HG02588 (cell line): ENCODE measurements around the gene PTPRM.

Source experiments
- ATAC-seq: cut with Tn5 transposase; IDR thresholded peaks from one replicate; pipeline ENCODE4 v1.9.1; 2021; ENCODE audit warnings: mild to moderate bottlenecking, moderate library complexity; ENCODE audit not compliant: unreplicated experiment

The PTPRM gene

DNA sequence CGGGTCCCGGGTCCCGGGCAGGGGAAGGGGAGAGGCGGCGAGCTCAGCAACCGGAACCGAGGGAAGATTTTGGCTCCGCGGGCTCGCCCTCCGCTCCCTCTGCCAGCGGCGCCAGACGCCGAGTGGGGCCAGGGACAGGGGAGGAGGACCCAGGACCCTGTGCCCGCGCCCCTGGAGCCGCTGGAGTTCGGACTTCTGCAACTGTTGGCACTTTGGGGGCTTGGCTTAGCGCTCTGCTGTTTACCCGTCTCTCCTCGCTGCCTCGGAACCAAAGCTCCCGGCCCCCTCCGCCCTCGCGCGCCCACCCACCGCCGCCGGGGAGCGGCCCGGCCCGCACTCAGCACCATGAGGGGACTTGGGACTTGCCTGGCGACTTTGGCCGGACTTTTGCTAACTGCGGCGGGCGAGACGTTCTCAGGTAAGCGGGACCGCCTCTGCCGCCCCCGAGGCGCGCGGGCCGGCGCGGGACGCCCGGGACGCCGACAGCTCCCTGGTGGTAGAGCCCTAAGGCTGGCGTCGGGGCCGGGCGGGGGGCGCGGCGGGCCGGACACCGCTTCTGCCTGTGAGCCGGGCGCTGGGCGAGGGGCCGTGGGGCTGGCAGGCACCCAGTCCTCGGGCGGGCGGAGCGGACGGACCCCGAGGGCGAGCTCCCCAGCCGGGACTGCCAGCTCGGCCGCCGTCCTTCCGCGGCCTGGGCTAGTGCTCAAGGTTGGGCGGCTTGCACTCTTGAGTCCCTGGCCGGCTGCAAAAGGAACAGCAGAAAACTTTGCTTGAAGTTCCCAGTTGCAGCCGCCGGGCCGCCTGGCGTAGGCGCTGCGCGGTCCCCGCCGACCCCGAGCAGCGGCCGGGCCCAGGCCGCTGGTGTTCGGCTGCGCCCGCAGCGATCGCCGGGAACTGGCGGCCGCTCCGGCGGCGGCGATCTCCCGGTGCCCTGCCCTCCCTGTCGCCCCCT, 634 bp downstream of the PTPRM start:
- ATAC-seq = peak; percentile 10

DNA sequence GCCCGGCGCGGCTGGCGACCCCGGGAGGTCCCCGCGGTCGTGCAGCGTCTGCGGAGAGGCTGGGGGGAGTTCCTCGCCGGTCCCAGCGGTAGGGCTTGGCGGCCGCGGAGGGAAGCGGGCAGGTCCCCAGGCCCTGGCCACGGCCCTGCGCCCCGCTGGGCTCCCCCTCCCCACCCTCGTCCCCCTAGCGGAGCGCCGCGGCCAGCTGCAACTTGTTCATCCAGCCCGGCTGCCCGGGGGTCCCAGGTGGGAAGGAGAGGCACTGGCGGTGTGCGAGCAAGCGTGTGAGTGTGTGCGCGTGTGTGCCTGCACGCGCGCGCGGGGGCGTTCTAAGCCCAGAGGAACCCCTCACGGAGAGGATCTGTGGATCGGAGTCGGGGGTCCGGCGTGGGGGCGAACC, 1.3 kb downstream of the PTPRM start:
- no peak for ATAC-seq

DNA sequence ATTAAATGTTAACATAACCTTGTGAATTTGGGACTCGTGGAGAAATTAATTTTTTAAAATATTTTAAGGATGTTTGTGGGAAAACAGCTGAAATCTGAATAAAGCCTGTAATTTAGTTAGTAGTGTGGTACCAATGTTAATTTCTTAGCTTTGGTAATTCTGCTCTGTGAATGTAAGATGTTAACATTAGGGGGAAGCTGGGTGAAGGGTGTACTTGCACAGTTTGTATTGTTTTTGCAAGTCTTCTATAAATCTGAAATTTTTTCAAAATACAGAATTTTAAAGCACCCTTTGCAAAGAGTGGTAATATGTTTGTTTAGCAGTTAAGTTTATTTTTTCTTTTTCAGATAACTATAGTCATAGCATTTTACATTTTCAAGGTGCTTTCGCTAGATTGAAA, 4.5 kb downstream of the PTPRM start:
- ATAC-seq = no peak

DNA sequence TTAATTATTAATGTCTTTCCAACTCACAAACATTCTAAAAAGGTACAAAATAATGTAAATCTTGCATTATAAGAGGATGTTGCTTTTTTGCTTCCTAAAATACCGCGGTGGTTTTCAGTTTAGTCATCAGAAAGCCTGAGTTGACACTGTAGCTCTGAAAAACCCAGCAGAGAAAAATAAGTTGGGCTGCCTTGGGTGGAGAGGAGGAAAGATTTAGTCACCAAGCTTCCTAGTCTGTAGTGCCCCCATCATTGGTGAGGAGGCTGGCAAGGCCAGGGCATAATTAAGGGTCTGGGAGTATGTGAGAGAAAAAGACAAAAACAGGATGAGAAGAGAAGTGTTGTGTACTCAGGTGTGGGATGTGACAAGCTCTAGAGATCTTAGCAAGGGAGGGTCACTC, 5.7 kb downstream of the PTPRM start:
- no peak for ATAC-seq

DNA sequence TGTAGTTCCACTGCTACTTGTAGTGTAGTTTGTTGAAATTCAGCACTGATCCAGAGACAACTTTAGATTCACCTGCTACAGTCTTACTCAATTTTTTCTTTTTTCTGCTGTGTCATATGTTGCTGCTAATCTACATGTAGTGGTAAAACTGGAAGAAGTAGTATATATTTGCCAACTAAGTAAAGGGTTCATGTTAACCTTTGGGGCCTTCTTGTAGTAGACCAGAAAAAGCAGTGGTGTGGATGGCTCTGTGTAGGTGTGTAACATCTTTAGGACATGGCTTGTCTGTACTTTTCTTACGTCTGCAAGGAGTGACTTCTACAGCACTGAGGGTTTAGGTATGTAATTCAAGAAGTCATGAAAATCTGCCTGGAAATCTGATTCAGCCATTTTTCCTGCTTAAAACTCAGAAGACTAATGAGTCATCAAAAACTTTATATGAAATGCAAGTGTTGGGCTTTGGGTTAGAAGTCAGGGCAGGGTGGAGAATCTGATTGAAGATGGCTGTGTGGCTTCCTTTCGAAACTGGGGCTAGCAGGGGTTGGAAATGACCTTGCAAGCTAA, 8.4 kb downstream of the PTPRM start:
- ATAC-seq = no peak

DNA sequence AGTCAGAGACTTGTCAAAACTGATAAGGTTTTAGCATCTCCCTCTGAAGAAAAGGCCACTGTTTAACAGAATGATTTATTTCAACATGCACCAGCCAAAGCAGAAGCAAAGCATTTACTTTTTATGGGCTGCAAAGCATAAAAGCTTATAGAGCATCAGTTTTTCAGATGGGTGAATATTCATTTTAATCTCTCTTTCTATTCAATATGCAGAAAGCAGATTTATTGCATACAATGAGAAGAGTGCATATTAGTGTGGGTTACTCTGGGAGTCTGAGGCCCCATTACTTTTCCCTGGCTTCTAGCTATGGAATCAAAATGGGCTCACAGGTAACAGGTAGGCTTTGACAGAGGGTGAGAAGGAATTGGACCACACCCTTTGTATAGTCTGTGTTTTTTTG, 9.0 kb downstream of the PTPRM start:
- ATAC-seq = no peak

DNA sequence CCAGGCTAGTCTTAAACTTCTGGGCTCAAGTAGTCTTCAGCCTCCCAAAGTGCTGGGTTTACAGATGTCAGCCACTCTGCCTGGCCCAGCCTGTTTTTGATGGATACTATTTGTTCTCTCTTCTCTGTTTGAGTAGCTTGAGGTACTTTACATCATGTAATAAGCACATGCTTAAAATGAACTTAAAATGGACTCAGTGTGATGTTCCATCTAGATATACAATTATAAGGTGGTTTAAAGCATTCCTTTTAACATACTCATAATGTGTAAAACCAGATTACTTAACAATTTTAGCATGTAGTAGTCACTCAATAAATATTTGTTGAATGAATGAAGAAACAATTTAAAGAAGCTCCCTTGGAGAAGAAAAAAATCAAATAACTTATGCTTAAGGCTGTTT, 9.6 kb downstream of the PTPRM start:
- ATAC-seq = no peak

DNA sequence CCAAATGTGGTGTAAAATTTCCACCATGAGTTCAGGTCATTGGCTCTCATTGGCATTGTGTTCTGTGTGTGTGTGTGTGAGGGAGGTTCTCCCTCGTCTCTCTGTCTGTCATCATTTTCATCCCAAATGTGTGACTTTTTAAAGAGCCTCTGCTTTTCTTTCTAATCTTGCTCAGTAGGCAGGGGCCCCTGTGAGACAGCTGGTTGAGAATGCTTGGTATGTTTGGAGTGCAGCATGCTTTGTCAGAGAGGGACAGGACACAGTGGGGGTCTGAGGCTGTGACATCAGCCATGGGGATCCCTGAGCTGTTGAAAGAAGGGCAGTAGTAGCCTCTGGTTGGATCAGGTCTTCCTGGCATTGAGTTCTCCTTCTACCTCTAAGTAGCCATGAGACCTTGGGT, 10.6 kb downstream of the PTPRM start:
- no peak for ATAC-seq

DNA sequence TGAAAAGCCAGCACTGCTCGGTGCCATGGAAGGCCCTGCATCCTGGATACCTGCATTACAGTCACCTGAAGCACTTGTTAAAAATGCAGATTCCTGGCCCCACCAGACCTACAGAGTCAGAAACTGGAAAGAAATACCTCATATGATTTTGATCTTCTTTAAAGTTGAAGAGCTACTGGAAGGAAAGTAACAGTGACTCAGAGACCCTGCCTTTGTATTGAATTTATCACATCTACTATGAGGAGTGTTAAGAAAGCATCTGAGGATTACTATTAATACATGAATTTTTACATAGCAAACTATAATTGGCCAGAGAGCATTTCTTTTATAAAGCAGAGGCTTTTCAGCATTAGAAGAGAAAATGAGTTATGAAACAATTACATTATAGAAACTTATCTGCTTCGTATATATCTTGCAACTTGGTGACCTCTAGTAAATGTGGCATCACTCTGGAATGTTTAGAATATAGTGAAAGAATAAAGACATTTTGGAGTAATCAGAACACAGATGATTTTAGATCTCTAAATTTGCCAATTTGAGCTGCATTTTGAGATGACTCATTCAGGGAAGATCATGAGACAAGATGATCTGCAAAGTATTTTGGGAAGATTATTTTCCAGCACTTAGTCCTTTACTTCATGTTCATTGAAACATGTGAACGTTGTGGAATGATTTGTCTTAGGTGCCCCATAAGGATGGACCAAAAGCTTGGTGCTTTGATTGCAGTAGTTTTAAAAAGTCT, 12.2 kb downstream of the PTPRM start:
- ATAC-seq = no peak

DNA sequence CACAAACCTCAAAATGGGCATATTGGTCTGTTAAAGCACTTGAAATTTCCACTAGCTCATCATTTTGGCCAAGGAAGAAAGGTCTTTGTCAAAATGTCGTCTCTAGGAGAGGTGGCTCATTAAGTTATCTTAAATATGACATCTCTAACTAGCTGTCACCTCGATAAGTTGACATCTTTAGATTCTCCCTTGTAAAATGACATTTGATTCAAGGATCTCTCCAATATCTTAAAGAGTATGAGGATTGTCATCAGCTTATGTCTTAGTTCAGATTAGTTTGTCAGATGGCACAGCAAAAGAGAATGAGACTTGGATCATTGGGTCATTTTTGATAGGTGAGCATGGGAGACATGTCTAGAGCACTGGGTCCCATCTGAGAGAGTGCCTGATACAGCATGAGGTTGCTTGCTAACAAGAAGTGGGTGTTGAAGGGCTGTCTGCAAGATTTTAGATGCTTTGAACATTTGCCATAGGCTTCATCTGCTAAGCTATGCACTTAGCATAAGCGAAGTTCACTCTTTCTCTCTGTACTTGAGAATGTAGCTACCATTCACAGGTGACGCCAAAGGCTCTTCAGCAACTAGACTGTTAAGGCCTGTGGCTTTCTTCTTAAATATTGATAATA, 12.9 kb downstream of the PTPRM start:
- ATAC-seq = no peak

DNA sequence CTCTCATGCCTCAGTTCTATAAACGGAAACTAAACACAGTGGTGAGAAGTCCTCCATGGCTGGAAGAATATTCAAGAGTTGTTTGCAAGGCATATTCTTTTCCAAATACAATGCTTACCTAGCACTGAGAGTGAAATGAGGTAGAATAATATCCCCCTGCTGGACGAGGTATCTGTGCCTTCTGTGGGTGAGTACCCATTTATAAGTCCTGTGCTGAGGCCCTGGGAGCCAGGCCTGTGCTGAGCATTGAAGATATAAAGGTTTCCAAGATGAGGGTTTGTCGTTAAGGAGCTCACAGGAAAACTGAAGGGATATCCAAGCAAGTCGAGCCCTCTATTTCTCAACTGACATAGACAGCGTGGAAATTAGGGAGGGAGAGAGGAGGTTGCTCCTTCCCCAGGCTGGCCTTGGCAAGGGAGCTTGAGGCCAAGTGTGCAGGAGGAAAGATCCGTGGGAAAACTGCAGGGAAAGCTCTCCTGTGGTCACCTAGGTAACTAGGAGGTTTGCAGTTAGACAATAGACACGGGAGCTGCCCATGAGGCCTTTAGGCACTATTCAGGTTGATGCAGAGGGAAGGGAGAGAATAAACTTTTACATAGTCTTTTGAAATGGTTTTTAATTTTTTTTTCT, 17.6 kb downstream of the PTPRM start:
- no peak for ATAC-seq

DNA sequence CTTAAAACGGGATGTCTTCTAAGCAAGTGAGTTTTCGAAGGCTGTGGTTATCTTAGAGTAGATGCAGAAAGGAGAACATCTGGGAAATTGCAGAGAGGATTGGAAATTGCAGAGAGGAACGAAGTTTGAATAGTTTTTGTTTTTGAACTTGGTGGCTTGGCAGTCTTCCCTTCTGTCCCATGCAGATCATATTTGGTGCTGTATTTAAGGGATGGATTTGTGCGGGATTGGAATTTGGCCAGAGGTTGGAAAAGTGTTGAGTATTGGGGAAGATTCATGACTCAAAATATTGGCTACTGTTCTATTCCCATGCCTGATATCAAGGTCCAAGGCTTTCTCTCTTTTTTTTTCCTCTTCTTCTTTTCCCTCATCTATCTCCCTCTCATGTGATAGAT, 18.2 kb downstream of the PTPRM start:
- no peak for ATAC-seq

DNA sequence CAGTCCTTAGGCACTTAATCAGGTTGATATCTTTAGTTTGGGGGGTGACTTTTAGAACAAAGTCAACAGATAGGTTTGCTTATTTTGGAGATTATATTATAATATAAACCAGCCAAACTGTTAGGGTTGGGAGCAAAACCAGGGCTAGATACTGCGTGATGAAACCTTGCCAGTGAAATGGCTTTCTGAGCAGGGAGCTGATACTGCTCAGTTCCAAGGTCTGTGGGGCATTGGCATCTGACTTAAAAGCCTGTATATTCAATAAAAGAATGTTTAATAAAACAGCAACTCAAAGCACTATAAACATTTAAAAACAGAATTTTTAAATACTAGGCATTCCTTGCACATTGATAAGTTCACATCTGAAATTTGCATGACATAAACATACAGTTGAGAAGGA, 19.3 kb downstream of the PTPRM start:
- ATAC-seq = no peak

DNA sequence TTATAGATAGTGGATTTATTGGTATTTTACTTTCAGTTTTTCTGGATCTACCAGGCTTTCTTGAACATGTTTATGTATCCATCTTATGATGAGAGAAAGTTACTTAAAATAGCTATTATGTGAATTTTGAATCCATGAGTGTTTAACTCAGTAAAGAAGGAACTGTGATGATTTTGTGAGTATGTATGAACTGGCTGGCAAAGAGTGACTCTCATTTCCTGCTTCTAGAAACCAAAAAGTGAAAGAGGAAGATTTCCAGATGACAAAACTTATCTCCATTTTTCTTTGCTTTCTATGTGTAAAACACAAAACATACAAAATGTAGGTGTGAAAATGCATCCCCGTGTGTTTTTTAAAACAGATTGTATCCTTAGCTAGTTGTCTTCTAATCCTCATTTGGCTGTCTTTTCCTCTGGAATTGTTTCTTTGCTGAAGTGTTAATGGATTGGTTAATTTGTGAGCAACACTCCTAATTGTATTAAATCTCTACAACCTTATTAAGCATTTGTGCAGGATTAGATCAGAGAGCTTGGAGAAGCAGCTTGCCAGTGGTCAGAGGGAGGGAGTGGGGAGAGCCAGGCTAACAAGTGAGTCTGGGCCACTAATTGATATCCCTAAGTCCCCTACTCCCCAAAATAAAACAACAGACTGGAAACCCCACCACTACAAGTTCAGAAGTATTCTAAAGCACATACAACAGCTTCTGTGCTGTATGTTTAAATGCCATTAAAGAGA, 23.9 kb downstream of the PTPRM start:
- no peak for ATAC-seq

DNA sequence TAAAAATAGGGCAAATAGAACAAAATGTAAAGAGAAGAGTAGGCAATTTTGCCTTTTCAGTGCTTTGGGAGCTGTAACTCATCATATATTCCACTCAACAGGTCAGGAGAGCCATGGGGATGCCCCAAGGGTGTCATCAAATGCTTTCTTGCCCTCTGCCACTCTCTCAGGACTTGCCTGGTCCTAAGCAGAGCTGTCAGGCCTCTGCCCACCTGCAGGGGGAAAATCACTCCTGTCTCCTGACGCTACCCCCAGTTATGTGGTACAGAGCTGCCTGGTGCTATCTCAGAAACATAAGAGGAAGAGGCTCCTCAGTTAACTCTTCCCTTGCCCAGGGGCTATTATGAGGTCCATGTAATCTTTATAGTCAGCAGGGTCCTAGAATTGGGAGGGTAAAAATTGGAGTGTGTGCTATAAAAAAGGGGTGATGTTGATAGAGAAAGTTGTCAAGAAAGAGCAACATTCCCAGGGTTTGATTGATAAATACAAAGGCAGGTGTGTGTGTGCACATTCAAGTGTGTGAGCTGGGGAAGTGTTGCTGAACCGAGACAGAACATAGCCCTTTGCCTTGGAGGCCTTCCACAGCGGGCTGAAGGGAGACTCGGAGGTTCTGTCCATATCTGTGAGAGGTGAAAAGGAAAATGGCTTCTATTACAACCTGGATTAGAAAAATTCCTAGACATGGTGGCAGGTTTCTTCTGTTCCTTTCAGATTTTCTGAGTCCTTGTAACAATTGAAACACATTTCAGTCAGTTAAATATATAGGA, 25.4 kb downstream of the PTPRM start:
- ATAC-seq = no peak

DNA sequence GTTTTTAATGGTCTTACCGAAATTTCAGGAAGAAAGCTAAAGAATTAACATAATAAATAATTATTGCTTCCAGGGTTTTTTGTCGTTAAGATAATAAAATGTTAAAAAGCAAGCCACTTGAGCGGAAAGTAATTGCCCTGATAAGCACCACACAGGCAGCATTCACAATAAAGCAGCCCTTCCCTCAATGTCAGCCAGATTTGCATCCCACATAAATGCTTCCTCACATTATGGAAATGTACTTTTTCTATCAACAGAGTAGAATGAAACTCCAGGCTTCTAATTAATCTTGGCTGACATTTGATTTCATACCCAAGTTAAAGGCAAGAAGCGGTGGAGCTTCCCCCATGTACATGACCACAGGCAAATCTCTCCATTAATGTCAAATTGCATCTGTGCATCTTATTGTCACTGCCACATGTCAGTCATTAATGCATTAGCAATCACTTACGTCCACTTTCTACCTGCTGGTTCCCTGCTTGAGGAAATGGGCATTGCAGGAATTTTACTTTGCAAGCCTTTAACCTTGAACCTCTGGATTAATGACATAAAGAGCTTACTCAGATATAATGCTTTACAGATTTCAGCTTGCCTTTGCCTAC, 26.2 kb downstream of the PTPRM start:
- no peak for ATAC-seq

DNA sequence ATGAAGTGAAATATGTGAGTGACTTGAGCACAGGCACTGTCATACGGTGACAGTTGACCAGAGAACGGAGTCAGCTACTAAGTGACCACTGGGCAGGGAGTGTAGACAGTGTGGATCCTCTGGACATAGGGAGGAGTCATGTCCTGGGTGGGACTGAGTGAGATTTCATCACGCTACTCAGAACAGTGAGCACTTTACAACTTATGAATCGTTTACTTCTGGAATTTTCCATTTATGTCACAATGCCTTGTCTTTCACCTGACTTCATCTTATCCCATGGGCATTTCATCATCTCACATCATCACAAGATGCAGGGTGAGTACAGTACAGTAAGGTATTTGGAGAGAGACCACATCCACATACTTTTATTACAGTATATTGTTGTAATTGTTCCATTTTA, 29.0 kb downstream of the PTPRM start:
- ATAC-seq = no peak

DNA sequence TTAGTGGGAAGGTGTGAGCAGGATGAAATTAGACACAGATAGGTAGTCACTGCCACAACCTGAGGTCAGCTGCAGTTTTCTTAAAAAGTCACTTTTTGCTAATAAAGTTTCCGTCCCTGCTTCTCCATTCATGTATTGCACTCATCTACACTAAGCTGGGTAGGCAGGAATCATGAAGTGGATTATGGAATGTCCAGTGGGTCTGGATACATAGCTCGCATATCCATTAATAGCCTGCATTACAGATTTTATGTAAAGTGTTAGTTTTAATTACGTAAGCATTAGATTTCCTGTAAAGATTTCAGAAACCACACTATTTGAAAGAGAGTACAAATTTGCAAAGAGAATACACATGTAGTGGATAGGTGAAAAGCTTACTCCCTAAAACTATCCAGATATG, 30.4 kb downstream of the PTPRM start:
- no peak for ATAC-seq
